Cardiac muscle cell (in vitro differentiated cells and primary cell): ENCODE measurements around the gene TBXAS1. TPM values are rescaled to one million over a fixed set of nuclear protein-coding genes. Genes with fewer than 3 reads are reported as not detected.

Source experiments
- DNase-seq, 2 donors: peaks; one replicate each; pipeline versions ENCODE4 v3.0.0 to v3.0.0-alpha.2; 2010 to 2017; ENCODE audit warnings: low read depth in 1 of 2, low spot score in 1 of 2
- H3K27ac ChIP-seq: fragments of 200-600 bp; sonication (generic); 2 replicates; pipeline ENCODE4 v1.5.1; 2016
- H3K27me3 ChIP-seq: fragments of 200-600 bp; sonication (generic); 2 replicates; pipeline ENCODE4 v1.6.0; 2016; ENCODE audit warnings: control low read depth
- H3K36me3 ChIP-seq: fragments of 200-600 bp; sonication (generic); 2 replicates; pipeline ENCODE4 v1.5.1; 2016; ENCODE audit warnings: control low read depth
- H3K4me1 ChIP-seq: fragments of 200-600 bp; sonication (generic); 2 replicates; pipeline ENCODE4 v1.8.1; 2017; ENCODE audit warnings: low read depth, mild to moderate bottlenecking, mixed run types
- H3K4me3 ChIP-seq: fragments of 200-600 bp; sonication (generic); 2 replicates; pipeline ENCODE4 v1.5.1; 2016; ENCODE audit warnings: mild to moderate bottlenecking
- H3K9me3 ChIP-seq: fragments of 200-600 bp; sonication (generic); 2 replicates; pipeline ENCODE4 v1.5.1; 2017; ENCODE audit warnings: low read depth, mild to moderate bottlenecking, control low read depth
- polyA plus RNA-seq: library from polyadenylated mRNA; unstranded; fragments of >200 nt; fragmentation: Nextera tagmentation; extraction: Ambion mirVana; gene quantifications from 2 replicates; pipeline ENCODE4 v1.2.1, GENCODE V29; 2016
- total RNA-seq: library from RNA; depleted of rRNA; stranded (reverse); fragments of >200 nt; gene quantifications from 2 replicates; pipeline ENCODE4 v1.2.3, GENCODE V29; 2016
- TF ChIP-seq, protein P1 (sequence below): IDR thresholded peaks from 2 replicates; pipeline ENCODE4 v1.5.1; 2012; ENCODE audit warnings: low read depth, mild to moderate bottlenecking, low read length

TBXAS1 gene
- total and polyA plus RNA-seq, 2 experiments from 2014 or later: 0.83 to 6.2 TPM

DNA sequence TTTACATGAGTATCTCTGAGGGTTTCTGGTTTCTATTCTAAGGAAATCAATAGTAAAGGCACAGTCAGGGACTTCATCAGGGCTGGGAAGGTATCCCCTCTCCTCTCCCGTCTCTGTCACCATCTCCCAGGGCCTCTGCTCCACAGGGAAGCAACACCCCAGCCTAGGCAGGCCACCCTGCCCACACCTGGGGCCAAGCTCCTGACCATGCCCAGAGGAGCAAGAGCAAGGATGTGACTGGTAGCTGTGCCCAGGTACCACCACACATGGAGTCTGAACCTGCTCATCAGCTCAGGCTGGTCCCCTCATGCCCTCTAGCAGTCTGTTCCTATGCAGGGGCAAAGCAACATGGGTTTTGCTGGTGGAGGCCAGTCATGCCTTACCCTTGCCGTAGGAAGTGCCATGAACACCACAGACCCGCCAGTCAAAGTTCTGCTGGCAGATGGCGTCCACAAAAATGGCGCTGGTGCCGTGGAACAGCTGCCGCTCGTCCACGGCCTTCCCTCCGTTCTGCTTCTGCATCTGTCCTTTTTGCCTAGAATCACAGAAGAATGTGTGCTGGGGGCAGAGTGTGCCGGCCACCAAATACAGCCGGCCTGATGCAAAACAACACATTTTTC is 196.9 kb downstream of the TBXAS1 start:
- Histone ChIP-seq H3K4me3 (no peak overlapping the region), H3K27ac (no peak overlapping the region), H3K4me1 (no peaks in the 10 kb centered on the region), H3K27me3 (no peaks in the 10 kb centered on the region), H3K36me3 (no peaks in the 10 kb centered on the region), H3K9me3 (no peaks in the 10 kb centered on the region)
- TF ChIP-seq, protein P1, sequence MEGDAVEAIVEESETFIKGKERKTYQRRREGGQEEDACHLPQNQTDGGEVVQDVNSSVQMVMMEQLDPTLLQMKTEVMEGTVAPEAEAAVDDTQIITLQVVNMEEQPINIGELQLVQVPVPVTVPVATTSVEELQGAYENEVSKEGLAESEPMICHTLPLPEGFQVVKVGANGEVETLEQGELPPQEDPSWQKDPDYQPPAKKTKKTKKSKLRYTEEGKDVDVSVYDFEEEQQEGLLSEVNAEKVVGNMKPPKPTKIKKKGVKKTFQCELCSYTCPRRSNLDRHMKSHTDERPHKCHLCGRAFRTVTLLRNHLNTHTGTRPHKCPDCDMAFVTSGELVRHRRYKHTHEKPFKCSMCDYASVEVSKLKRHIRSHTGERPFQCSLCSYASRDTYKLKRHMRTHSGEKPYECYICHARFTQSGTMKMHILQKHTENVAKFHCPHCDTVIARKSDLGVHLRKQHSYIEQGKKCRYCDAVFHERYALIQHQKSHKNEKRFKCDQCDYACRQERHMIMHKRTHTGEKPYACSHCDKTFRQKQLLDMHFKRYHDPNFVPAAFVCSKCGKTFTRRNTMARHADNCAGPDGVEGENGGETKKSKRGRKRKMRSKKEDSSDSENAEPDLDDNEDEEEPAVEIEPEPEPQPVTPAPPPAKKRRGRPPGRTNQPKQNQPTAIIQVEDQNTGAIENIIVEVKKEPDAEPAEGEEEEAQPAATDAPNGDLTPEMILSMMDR: no peak
- DNase-seq: no peak

DNA sequence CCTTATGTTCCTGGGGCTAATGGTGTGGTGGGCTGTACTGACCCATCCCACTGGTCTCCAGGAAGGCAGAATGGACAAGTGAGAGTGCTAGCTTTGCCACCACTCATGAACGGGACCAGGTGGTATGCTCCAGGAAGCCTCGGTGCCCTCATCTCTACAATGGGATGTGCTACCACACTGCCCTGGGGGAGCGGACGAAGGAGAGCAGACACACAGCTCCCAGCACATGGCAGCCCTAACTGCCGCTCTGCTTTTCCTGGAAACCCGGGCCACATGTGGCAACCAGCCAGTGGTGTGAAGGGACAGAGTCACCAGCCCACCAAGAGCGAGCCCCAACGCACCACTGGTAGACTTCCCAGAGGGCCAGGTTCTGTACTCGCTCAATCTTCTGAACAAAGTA is 197.9 kb downstream of the TBXAS1 start:
- Histone ChIP-seq H3K4me3 (no peak overlapping the region), H3K27me3 (no peaks in the 10 kb centered on the region), H3K9me3 (no peaks in the 10 kb centered on the region), H3K4me1 (no peaks in the 10 kb centered on the region), H3K36me3 (no peaks in the 10 kb centered on the region), H3K27ac (no peak overlapping the region)
- TF ChIP-seq, protein P1: no peak
- no peak for DNase-seq

DNA sequence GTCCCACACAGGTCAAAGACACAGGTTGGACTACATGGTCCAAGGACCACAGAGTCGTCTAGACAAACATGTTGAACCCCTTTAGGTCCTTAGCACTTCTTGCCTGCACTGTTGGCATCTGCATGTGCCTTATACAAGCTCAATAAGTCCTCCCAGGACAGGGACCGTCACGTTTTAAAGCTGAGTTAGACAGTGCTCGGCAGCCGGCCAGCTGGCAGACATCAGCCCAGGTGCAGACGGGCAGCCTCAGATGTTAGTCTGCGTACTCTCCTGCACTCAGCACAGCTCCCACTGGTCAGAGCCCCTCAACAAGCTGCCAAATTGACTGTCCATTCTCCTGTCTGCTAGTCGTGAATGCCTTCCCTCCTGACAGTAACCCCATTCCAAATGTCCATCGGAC is 198.8 kb downstream of the TBXAS1 start:
- Histone ChIP-seq H3K27ac (no peak overlapping the region), H3K4me3 (no peak overlapping the region), H3K27me3 (no peaks in the 10 kb centered on the region), H3K36me3 (no peaks in the 10 kb centered on the region), H3K9me3 (no peaks in the 10 kb centered on the region), H3K4me1 (no peaks in the 10 kb centered on the region)
- TF ChIP-seq, protein P1: no peak
- no peak for DNase-seq

DNA sequence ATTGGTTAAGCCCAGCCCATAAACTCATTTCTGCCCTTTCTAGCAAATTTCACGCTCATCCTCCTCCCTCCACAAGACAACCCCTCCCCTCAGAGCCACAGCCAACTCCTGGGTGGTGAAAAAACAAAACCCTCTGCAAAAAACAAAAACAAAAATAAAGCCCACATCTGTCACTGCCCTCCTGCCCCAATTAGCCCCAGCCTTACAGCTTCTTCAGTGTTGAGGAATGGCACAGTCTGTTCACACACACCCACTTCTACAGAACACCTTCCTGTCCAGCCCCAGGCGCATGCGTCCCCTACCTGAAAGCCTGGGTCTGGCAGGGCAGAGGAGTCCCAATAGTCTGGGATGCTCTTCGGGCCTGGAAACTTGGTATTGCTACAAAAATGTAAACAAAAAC is 199.2 kb downstream of the TBXAS1 start:
- Histone ChIP-seq H3K4me3 (no peak overlapping the region), H3K36me3 (no peaks in the 10 kb centered on the region), H3K27ac (no peak overlapping the region), H3K27me3 (no peaks in the 10 kb centered on the region), H3K9me3 (no peaks in the 10 kb centered on the region), H3K4me1 (no peaks in the 10 kb centered on the region)
- no peak for DNase-seq
- TF ChIP-seq, protein P1: no peak

DNA sequence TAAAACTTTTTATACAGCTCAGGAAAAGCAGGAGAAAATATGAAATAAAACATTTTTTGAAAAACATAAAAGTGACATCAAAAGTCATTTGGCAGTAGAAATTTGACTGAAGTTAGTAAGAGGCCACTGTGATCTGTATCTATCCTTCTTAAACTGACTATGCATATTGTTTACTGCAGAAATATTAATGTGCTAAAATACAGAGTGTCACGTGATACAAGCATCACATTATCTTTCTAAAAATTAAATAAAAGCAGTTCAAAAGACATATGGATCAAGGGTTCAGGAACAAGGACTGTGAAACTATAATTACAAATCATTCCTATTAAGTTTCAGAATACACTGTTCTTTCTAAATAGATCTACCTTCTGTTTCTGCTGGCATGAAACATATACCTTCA is 200.0 kb downstream of the TBXAS1 start:
- H3K4me3 ChIP-seq: no peak overlapping the region
- no peak overlapping the region for H3K27ac ChIP-seq
- TF ChIP-seq, protein P1: no peak
- H3K4me1 ChIP-seq: no peaks in the 10 kb centered on the region
- no peaks in the 10 kb centered on the region for H3K9me3 ChIP-seq
- H3K27me3 ChIP-seq: no peaks in the 10 kb centered on the region
- H3K36me3 ChIP-seq: no peaks in the 10 kb centered on the region
- no peak for DNase-seq

DNA sequence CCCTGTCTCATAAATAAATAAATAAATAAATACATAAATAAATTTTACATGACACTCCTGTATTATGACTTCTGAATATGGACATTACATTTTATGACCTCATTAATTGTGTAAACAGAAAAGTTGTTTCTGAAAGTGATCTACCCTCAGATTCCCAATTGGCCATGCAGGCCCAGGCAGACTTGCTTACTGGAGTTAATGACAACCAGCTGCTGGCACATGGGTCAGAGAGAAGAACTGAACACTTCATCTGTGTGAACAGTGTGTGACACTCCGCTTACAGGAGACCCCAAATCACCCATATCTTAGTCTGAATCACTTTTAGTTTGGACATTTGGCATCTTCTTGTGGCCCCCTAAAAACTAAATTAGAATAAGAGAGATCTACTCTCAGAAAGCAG is 202.3 kb downstream of the TBXAS1 start:
- Histone ChIP-seq H3K27ac (no peak overlapping the region), H3K27me3 (no peaks in the 10 kb centered on the region), H3K36me3 (no peaks in the 10 kb centered on the region), H3K4me3 (no peak overlapping the region), H3K9me3 (no peaks in the 10 kb centered on the region), H3K4me1 (no peaks in the 10 kb centered on the region)
- no peak for DNase-seq
- TF ChIP-seq, protein P1: no peak
